M059J (cell line): ENCODE results near the gene PRKAR1B. TPM values are rescaled to one million over a fixed set of nuclear protein-coding genes. Genes with fewer than 3 reads are reported as not detected.
A peak's percentile ranks its signal among the peaks of the same experiment; 100 is the strongest.
"Not testable (repeated sequence)": the region's sequence is repeated elsewhere in the genome, so short reads cannot be mapped to it uniquely, and the experiment has no call there.

Source experiments
- DNase-seq: peaks from one replicate; pipeline ENCODE4 v3.0.0-alpha.2; 2012; ENCODE audit warnings: low read depth
- total RNA-seq: library from RNA; depleted of rRNA; stranded (reverse); fragments of >200 nt; shearing (Covaris generic); gene quantifications from 2 replicates; pipeline ENCODE4 v1.2.3, GENCODE V29; 2014

The PRKAR1B gene
- total RNA-seq, 1 experiment from 2014 or later = 30.3 TPM

DNA sequence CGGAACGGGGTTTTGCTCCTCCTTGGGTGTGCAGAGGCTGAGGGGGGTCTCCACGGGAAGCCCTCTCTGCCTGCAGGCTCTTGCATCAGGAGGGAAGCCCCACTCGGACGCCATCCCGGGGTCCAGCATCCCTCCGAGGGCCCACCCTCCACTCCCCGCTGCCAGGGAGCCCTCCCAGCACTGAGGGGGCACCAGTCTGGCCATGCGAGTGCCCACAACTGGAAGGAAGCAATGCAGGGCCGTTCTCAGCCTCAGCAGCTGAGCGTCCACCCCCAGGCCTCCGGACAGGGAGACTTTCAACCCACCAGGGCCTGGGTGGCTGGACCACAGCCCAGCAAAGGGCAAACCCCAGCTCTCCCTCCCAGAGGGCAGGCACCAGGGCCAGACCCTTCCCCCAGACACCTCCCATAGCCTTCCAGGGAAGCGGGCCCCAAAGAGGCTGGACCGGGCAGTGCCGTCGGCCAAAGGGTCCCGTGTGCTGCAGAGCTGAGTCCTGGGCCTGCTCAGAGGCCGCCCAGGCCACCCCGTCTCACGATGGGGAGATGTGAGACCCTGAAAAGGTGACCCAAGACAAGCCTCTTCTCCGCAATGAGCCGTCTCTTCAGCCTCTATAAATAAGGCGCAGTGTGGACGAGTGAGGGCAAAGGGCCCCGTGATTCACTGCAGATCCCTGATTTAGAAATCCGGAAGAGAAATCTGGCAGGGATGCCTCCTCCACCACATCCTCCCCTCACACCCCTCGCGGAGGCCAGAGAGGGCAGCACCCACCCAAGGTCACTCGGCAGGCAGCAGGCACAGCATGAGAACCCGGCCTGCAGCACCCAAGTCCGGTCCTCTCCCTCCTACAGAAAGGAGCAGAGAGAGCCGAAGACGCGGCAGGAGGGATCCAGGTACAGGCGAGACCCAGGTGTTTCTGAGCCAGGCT lies 82.4 kb downstream of the PRKAR1B start:
- DNase-seq = no peak

DNA sequence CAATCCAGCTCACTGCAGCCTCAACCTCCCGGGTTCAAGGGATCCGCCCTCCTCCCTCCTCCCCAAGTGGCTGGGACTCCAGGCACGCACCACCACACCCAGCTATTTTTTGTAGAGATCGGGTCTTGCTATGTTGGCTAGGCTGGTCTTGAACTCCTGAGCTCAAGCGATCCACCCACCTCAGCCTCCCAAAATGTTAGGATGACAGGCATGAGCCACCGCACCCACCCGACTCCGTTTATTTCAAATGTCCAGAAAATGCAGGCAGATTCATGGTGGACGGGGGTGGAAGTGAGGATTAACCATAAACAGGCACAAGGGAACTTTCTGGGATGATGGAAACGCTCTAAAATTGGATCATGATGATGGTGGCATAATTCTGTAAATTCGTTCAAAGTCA lies 85.1 kb downstream of the PRKAR1B start:
- no peak for DNase-seq

DNA sequence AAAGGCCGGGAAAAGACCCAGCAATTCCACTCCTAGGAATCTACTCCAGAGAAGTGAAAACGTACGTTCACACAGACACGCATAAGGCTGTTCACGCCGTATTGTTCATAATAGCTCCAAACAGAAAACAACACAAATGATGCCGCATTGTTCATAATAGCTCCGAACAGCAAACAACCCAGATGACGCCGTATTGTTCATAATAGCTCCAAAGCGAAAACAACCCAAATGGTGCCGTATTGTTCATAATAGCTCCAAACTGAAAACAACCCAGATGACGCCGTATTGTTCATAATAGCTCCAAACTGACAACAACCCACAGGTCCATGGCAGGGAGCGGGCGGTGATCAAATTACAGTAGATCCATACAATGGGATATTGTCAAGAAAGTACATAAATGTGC lies 85.8 kb downstream of the PRKAR1B start:
- DNase-seq = no peak

DNA sequence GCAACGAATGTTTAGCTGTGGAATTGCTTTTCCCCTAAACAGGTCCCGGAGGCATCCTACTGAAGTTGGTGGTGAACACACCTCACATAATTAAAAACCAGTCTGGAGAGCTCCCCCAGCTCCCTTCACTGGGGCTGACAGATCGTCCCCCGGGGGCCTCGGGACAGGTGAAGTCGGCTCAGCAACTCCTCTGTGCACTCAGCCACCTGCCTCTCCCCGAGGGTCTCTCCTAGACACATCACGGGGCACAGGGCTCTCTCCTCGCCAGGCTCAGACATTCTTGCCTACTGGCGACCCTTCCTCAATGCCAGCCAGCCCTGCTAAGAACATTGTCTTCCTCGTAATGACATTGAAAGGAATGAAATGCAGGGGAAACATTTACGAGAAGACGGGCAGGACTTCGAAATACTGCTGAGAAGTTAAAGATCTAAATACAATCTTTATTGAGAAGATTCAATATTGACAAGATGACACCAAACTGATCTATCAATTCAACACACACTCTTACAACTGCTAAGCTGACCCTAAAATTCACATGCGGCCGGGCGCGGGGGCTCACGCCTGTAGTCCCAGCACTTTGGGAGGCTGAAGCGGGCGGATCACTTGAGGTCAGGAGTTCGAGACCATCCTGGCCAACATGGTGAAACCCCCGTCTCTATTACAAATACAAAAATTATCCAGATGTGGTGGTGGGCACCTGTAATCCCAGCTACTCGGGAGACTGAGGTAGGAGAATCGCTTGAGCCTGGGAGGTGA lies 88.6 kb downstream of the PRKAR1B start:
- no peak for DNase-seq

GRCh38 chr7:637826-638225 lies 89.3 kb downstream of the PRKAR1B start:
- DNase-seq = no peak

DNA sequence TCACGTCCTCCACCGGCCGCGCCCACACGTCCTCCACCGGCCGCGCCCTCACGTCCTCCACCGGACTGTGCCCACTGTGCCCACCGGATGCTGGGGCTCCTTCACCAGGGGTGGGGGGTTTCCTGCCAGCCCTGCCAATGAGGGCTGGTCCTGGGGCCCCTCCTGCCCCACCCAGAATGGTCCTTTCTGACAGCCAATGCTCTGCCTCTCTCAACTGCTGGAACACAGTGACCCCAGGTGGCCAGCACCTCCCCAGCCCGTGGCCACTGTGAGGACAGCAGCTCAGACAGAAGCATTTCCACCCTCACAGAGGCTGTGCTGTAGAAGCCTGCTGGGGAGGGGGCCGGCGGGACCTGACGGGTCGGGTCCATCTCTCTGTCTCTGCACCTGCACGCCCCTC lies 90.7 kb downstream of the PRKAR1B start:
- DNase-seq = peak; percentile 24

GRCh38 chr7:635687-636382 lies 91.2 kb downstream of the PRKAR1B start:
- not testable (repeated sequence) for DNase-seq

DNA sequence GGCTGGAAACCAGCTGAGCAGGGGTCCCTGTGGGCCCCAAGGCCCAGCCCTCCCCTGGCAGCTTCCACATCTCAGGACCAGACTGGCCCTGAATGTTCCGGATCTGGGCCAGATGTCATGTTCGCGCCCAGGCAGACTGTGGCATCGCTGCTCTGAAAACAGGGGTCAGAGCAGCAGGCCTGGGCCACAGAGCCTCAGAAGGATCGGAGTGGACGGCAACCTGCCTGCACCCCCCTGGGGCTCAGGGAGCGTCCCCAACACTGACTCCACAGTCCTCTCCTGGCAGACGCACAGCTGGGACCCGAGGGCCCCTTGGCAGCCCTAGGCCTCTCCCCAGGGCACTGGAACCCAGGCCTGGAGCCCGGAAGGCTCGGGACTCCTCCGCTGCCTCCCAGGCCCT lies 91.9 kb downstream of the PRKAR1B start:
- DNase-seq = no peak

GRCh38 chr7:633381-634018 lies 93.6 kb downstream of the PRKAR1B start:
- no peak for DNase-seq

DNA sequence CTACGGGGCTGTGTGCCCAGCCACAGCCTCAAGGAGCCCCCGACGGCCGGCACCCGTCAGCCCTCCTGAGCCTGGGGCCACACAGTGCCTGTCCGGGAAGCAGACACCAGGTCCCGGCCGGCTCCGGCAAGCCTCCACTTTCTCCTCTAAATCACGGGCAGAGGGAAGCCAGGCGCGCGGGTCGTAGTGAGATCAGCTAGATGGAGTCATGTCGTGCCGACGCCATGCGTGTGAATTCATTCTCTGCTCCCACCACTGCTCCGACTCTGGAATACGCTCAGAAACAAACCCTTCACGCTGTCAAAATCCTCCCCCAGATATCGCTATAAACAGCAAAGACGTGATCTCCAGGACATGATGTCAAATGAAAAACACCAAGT lies 94.3 kb downstream of the PRKAR1B start:
- DNase-seq = no peak

DNA sequence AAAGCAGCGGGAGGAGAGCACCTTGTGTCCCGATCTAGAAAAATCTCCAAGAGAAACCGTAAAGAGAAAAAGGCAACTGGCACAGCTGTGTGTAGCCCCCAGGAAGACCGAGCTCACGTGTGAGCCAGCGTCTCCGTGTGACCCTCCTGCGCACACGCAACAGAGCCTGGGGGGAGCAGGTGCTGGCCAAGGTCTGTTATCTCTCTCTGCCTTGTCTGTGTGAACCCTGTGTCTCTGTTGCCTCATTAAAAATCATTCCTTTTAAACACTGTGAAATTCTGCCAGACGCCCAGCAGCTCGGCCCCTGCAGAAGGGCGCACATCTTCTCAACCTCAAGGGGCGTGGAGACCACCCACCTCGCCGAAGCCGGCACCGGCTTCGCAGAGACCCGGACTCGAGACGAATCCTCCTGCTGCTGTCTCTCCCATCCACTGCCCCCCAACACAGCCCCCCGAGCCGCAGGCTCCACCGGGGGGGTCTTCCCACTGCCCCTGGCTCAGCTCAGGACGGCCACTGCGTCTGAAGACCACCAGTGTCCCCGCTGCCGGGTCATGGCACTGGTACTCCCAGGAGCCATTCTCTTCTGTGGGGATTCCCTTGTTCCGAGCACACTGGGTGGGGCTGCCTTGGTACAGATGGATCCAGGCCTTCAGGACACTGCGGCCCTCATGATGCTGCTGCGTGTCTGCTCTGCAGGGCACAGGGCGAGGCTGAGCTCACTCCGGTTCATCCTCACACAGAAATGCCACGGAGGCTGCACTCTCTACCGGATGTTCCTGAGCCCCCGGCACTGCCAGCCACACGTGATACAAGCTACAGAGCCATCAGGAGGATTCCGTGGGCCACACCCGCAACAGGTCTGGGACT lies 94.9 kb downstream of the PRKAR1B start:
- no peak for DNase-seq

DNA sequence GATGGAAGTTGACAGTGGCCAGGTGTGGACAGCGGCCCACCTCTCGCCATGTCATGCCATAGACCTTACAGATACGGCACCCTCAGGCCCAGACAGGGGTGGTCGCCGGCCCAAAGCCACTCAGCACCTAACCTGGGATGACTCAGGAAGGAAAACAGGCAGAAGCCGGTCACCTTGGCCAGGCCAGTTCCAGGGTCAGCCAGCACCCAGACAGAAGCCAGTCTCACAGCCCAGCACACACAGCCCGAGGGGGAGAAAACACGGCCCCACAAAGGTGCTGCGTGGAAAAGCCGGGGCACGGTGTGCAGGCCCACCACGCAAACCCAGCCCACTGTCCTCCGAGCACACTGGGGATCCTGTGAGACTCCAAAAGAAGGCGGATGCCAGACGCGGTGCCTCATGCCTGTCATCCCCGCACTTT lies 95.8 kb downstream of the PRKAR1B start:
- DNase-seq = no peak

GRCh38 chr7:630539-630938 lies 96.5 kb downstream of the PRKAR1B start:
- no peak for DNase-seq

DNA sequence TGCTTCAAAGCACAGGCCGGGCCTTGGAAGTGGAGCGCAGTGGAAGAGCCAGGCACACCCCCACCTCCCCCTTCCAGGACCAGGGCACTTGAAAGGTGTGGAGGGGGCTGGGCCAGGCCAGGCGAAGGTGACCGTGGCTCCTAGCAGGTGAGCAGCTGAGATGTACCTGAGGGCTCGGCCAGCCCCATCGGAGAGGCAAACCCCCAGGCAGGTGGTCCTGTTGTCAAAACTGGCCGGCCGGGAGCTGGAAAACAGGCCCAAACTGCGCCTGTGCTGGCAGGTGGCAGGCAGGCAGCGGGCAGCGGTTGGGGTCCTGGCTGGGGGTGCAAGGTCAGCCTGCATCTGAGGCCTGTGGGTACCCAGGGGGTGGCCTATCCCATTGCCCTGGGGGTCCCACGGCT lies 97.0 kb downstream of the PRKAR1B start:
- no peak for DNase-seq

GRCh38 chr7:628826-629225 lies 98.3 kb downstream of the PRKAR1B start:
- no peak for DNase-seq

GRCh38 chr7:628402-628763 lies 98.7 kb downstream of the PRKAR1B start:
- no peak for DNase-seq

DNA sequence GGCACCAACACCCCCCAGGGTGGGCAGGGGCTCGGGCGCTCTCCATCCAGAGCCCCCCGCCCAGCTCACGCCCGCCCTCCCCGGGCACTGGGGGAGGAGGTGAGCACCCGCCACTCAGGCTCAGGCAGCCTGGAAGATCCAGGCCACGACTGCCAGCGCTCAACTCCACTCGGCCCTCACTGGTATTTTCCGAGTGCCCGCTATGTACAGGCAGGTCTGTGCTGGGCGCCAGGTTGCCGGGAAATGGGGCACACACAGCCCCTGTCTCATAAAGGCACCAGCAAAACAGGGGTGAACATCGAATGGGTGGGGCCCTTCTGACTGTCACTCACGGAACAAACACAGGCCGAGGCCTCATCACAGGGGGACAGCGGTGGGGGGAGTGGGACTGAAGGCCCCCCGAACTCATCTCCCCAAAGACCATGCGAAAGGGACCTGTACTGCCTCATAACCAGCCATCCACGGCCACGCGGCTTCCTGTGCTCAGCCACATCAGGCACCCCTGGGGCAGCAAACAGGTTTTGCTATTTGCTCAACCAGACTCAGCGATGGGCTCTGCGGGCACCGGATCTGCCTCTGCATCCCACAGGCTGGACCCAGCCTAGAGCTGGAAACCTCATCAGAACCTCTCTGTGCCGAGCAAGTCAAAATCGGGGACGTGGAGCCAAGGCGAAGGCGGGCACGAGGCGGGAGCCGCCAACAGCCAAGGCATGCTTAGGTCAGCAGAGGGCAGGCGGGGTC lies 99.2 kb downstream of the PRKAR1B start:
- DNase-seq = no peak

- no peak for DNase-seq
These were observed 101.6 kb downstream of the PRKAR1B start for GRCh38 chr7:625376-625971.

DNA sequence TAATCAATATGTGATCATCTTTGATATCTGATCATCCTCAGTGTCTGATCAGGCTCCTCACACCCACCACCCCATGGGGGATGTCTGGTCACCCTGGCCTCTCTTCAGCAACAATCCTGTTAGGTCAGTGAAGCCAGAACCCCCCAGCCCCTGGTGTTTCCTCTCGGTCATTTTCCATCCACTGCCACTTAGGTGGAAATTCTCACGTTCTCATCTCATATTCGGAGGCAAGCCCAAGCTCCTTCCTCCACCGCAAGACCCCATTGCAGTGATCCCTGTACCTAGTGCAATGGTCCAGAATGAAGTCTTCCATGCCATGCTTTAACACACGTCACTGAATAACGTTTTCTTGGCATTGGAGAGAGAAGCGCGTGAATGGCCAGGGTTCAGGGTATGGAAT lies 103.6 kb downstream of the PRKAR1B start:
- no peak for DNase-seq
